HG03135 (cell line): Measurements from ENCODE around the gene MS4A2.
"Not testable (repeated sequence)": the region's sequence is repeated elsewhere in the genome, so short reads cannot be mapped to it uniquely, and the experiment has no call there.

ENCODE experiments used
- ATAC-seq: cut with Tn5 transposase; IDR thresholded peaks from one replicate; pipeline ENCODE4 v1.9.1; 2021; ENCODE audit warnings: mild to moderate bottlenecking, moderate library complexity; ENCODE audit not compliant: unreplicated experiment

Gene MS4A2

GRCh38 chr11:60088364-60088763, at the start of gene MS4A2:
MS4A2 (plus strand) TSS chr11:60088664; CDS start chr11:60088766, 102 bp downstream.
- no peak for ATAC-seq

DNA sequence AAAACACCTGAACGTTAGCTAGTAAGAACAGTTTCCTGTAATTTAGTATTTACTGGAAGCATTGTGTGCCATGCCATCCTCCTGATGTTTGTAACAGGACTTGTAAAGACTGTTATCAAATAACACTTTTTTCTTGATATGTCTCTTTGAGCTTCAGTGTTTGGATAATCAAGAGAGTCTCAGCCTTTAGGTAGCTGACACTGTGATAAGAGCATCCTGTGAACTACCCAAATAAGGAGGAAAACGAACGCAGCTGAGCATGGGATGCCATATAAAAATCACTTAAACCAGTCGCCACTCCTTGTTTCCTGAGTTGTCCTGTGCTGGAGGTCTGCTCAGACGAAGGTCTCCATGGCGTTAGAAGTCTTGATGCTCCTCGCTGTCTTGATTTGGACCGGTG, 48.4 kb upstream of the MS4A2 start, which contains the start of gene OOSP2:
TSS of gene OOSP2 (plus strand) at position 301 of the 400 bp plus-strand sequence. CDS start at position 352, 51 bp downstream.
- ATAC-seq, result no peak

- not testable (repeated sequence) for ATAC-seq
These were observed 38.0 kb upstream of the MS4A2 start for GRCh38 chr11:60050422-60050821.

GRCh38 chr11:60050839-60051238, 37.6 kb upstream of the MS4A2 start:
- not testable (repeated sequence) for ATAC-seq

- no peak for ATAC-seq
These were observed 32.0 kb upstream of the MS4A2 start, which contains the start of gene MS4A3 for GRCh38 chr11:60056349-60056969. MS4A3 (plus strand) TSS chr11:60056665; CDS start chr11:60061161, 4,496 bp downstream.

DNA sequence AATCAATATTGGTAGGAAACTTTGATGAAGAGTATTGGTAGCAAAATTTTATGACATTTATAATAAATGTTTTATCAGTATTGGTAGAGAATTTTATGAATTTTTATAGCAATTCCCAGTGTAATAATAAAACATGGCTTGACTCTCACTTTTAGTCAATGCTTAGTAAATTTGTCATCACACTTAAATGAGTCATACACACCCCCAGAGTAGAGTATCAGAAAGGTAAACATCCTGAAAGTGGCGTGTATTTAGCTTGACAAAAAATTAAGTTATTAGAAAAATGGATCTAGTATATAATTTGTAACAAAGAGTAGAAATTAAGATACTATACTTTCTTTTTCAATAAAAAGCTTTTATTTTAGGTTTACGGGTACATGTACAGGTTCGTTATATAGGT, 29.4 kb upstream of the MS4A2 start:
- ATAC-seq, result no peak

DNA sequence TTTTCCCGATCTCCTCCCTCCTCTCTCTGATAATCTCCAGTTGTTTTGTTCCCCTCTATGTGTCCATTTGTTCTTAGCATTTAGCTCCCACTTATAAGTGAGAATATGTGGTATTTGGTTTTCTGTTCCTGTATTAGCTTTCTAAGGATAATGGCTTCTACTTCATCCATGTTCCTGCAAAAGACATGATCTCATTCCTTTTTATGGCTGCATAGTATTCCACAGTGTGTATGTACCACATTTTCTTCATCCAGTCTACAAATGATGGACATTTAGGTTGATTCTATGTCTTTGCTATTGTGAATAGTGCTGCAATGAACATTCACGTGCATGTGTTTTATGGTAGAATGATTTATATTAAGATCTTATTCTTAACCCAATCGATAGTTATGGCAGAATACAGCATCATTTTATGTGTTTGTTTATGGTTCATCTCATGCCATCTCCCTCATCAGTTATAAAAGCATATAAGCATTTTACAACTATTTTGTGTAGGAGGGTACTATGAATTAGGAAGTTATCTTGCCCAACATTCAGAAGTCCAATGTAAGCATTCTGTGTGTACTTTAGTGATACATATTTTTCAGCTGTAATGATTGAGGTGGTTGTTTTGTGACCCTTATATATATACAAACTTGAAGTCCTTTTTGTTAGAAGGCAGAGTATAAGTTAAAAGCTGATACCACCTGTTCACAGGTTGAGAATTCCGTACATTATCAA, 28.8 kb upstream of the MS4A2 start:
- ATAC-seq, result no peak

GRCh38 chr11:60064111-60064510, 24.4 kb upstream of the MS4A2 start:
- no peak for ATAC-seq

GRCh38 chr11:60065801-60066200, 22.7 kb upstream of the MS4A2 start:
- no peak for ATAC-seq

DNA sequence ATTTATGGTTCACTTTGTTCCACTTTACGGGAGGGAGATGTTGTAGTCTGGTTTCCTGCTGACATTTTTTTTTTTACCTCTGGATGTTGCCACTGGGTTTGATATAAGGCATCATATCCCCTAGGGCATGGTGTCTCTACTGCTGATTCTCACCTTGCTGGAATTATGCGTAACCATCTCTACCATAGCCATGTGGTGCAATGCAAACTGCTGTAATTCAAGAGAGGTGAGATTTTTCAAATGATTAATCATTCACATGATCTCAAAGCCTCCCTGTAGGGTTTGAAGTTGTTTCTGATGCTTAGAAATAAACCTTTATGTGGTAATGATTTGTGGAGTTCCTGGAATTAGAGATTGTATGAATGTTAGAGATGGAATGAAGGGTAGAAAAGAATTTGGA, 19.0 kb upstream of the MS4A2 start:
- ATAC-seq, result no peak

GRCh38 chr11:60071644-60072043, 16.8 kb upstream of the MS4A2 start:
- not testable (repeated sequence) for ATAC-seq

DNA sequence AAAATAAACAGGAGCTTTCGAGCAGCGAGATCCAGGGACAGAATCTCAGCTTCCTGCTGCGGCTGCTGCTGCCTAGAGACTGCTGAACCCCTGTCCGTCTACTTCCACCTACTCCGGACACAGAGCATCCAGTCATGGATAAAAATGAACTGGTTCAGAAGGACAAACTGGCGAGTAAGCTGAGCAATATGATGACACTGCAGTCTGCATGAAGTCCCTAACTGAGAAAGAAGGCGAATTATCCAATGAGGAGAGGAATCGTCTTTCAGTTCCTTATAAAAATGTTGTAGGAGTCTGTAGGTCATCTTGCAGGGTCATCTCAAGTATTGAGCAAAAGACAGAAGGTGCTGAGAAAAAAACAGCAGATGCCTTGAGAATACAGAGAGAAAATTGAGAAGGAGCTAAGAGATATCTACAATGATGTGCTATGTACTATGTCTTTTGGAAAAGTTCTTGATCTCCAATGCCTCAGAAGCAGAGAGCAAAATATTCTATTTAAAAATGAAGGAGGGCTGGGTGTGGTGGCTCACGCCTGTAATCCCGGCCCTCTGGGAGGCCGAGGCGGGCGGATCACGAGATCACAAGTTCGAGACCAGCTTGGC, 11.1 kb upstream of the MS4A2 start:
- ATAC-seq, result no peak

GRCh38 chr11:60077981-60078380, 10.5 kb upstream of the MS4A2 start:
- no peak for ATAC-seq

- ATAC-seq, result no peak
These were observed 9.7 kb upstream of the MS4A2 start for GRCh38 chr11:60078745-60079144.

- no peak for ATAC-seq
These were observed 7.9 kb upstream of the MS4A2 start for GRCh38 chr11:60080535-60080934.

- no peak for ATAC-seq
These were observed 3.7 kb upstream of the MS4A2 start for GRCh38 chr11:60084631-60085273.

DNA sequence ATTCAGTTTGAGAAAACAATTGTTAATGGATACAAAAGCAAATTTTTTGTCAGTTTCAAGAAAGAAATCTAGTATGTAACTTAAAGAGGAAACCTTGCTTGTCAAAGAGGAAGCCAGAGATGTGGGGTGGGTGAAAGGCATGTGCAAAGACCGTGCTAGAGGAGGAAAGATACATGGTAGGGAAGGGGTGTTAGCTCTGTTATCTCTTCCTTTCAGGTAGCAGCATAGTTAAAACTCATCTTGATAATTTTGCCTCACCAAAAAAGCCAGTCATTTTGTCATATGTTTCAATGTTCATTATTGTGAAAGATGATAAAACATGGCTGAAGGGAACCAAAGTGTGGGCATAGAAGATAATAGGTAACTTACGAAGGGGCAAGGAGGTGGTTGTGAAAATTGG, 2.6 kb upstream of the MS4A2 start:
- no peak for ATAC-seq

DNA sequence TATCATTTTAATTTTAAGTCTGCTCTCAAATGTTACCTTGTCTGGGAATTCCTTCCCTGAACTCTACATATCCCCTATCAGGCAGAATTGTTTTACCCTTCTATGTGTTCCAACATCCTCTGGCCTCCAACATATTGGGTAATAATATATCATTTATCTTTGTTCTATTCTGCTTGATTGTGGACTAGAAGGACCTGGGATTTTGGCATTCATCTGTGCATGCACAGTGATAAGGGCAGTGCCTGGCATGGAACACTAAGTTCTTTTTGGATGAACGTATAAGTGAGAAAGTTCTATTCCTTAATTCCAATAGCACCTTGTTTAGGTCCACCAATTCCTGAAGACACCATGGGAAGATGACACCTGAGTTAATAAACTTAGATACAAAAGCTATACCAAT, 1.2 kb upstream of the MS4A2 start:
- ATAC-seq, result no peak

GRCh38 chr11:60095477-60096120, 7.1 kb downstream of the MS4A2 start:
- ATAC-seq, result no peak

GRCh38 chr11:60097189-60097588, 8.7 kb downstream of the MS4A2 start:
- ATAC-seq, result no peak

GRCh38 chr11:60098508-60098907, 10.0 kb downstream of the MS4A2 start:
- peak; percentile 73 for ATAC-seq
